ENCODE results near the gene AIFM3.

DNA sequence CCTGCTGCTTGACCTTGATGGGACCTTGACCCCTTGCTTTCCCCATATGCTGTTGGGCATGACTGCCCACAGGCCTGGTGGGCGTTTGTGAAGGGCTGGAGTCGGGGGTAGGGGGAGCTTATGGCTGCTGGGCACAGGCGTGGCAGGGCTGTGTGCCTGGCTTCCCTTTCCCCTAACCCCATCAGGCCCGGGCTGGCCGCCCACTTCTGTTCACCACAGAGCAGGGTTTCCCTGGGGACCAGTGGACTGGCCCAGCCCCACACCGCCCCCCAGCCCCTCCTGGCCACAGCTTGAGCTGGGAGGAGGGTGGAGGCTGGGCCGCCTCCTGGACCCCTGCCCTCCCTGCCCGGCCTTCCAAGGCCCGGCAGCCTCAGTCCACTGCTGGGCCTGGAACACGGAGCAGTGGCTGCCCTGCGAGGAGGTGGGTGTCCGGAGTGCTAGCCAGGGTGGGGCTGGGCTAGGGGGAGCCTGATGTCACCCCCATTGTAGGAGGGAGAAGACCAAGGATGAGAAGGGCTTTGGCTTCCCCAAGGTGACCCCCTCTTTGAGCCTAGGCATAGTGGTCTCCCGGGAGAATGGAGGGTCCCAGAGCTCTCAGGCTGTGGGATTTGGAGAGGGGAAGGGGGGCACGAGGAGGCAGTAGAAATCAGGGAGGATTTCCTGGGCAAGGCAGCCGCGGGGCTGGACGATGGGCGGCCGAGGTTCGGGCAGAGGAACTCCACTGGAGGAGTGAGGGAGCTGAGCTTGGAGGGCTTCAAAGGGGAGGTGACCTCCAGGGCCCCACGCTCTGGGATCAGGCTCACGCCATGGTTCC lies at the start of gene AIFM3:
- TF ChIP-seq, protein P1, sequence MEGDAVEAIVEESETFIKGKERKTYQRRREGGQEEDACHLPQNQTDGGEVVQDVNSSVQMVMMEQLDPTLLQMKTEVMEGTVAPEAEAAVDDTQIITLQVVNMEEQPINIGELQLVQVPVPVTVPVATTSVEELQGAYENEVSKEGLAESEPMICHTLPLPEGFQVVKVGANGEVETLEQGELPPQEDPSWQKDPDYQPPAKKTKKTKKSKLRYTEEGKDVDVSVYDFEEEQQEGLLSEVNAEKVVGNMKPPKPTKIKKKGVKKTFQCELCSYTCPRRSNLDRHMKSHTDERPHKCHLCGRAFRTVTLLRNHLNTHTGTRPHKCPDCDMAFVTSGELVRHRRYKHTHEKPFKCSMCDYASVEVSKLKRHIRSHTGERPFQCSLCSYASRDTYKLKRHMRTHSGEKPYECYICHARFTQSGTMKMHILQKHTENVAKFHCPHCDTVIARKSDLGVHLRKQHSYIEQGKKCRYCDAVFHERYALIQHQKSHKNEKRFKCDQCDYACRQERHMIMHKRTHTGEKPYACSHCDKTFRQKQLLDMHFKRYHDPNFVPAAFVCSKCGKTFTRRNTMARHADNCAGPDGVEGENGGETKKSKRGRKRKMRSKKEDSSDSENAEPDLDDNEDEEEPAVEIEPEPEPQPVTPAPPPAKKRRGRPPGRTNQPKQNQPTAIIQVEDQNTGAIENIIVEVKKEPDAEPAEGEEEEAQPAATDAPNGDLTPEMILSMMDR (IDR thresholded peaks at IDR 0.05) = no peak
- TF ChIP-seq EP300 (IDR thresholded peaks at IDR 0.05) (no peak), POLR2AphosphoS5 (IDR thresholded peaks at IDR 0.05) (no peak)
